ENCODE results near the gene PRDX3.

PRDX3 gene

GRCh38 chr10:119119400-119119799 is 59.2 kb downstream of the PRDX3 start:
- no peak for DNase-seq

GRCh38 chr10:119118231-119118630 is 60.4 kb downstream of the PRDX3 start:
- DNase-seq = no peak

Data from hippocampal formation (tissue), 2 donors.